Caco-2 (cell line): ENCODE results near the gene NRF1. TPM values are rescaled to one million over a fixed set of nuclear protein-coding genes. Genes with fewer than 3 reads are reported as not detected.

Experiments used
- BruUV-seq: library from RNA; stranded (reverse); fragments of 400-500 nt; replicated peaks from 2 replicates; lab custom pipeline; 2021; lab: Mats Ljungman, UMichigan
- CTCF ChIA-PET: fragments of 300-600 bp; sonication (Branson Sonifier 250); formaldehyde crosslinking; loops from one replicate; lab custom pipeline; 2022; ENCODE audit warnings: antibody characterized with exemption; lab: Charles Lee
- POLR2A ChIA-PET: fragments of 300-600 bp; sonication (Branson Sonifier 250); formaldehyde crosslinking; loops from one replicate; lab custom pipeline; 2022; ENCODE audit warnings: antibody characterized with exemption; lab: Charles Lee
- DNase-seq, 2 experiments: peaks; one replicate each; pipeline versions ENCODE4 v3.0.0 to v3.0.0-alpha.2; 2020 to 2022
- H3K27me3 ChIP-seq: replicated peaks from 2 replicates; pipeline ENCODE4 v1.6.0; 2011; ENCODE audit warnings: low read length; ENCODE audit not compliant: control insufficient read depth, insufficient read depth
- H3K36me3 ChIP-seq: 2 replicates; pipeline ENCODE4 v1.5.1; 2011; ENCODE audit warnings: low read length; ENCODE audit not compliant: control insufficient read depth, insufficient read depth
- H3K4me1 ChIP-seq: fragments of 250-450 bp; sonication (Bioruptor Pico); 2 replicates; pipeline ENCODE4 v1.5.1; 2020; ENCODE audit warnings: mild to moderate bottlenecking
- H3K4me3 ChIP-seq: 2 replicates; pipeline ENCODE4 v1.5.1; 2011; ENCODE audit warnings: low read depth, mild to moderate bottlenecking, control low read depth, low read length
- H3K9me3 ChIP-seq: fragments of 250-450 bp; sonication (Bioruptor Pico); 2 replicates; pipeline ENCODE4 v1.5.1; 2020; ENCODE audit warnings: mild to moderate bottlenecking, moderate library complexity
- H3K27ac Mint-ChIP-seq: one replicate; pipeline ENCODE4 v1.8.0; 2022; ENCODE audit warnings: mixed read lengths; ENCODE audit not compliant: unreplicated experiment
- H3K27me3 Mint-ChIP-seq: one replicate; pipeline ENCODE4 v1.8.0; 2022; ENCODE audit warnings: mixed read lengths; ENCODE audit not compliant: insufficient read depth, unreplicated experiment
- H3K36me3 Mint-ChIP-seq: one replicate; pipeline ENCODE4 v1.8.0; 2022; ENCODE audit warnings: mild to moderate bottlenecking, mixed read lengths; ENCODE audit not compliant: insufficient read depth, unreplicated experiment
- H3K4me1 Mint-ChIP-seq: one replicate; pipeline ENCODE4 v1.8.0; 2022; ENCODE audit warnings: low read depth, mixed read lengths; ENCODE audit not compliant: unreplicated experiment
- H3K4me3 Mint-ChIP-seq: one replicate; pipeline ENCODE4 v1.8.0; 2022; ENCODE audit warnings: mild to moderate bottlenecking, moderate library complexity, mixed read lengths; ENCODE audit not compliant: unreplicated experiment
- H3K9me3 Mint-ChIP-seq: one replicate; pipeline ENCODE4 v1.8.0; 2022; ENCODE audit warnings: mixed read lengths; ENCODE audit not compliant: unreplicated experiment
- CTCF ChIP-seq, 2 experiments: fragments of 200-600 bp in 1 of 2; IDR thresholded peaks; 1 replicate in 1 of 2; 2 replicates in 1 of 2; pipeline versions ENCODE4 v1.5.1 to v1.8.0; 2011 to 2022; ENCODE audit warnings: antibody characterized with exemption in 1 of 2, control low read depth in 1 of 2, inconsistent platforms in 1 of 2, low read depth in 1 of 2, low read length in 1 of 2, mild to moderate bottlenecking in 1 of 2, moderate library complexity in 1 of 2; ENCODE audit not compliant: insufficient read depth in 1 of 2, severe bottlenecking in 1 of 2, unreplicated experiment in 1 of 2
- intact Hi-C: fragments of 100-400 bp; cut with micrococcal nuclease; formaldehyde crosslinking; loops from one replicate; pipeline ENCODE4 v1.10.0; 2022; ENCODE audit not compliant: unreplicated experiment
- total RNA-seq: library from RNA; stranded (reverse); gene quantifications from 2 replicates; pipeline ENCODE4 v1.2.3, GENCODE V29; 2022

NRF1 gene
- total RNA-seq, 1 experiment from 2014 or later: 22.5 TPM

GRCh38 chr7:129757991-129758390 lies 146.5 kb downstream of the NRF1 start:
- no peak overlapping the region for H3K4me3 ChIP-seq
- no peaks in the 10 kb centered on the region for H3K9me3 ChIP-seq
- no peaks in the 10 kb centered on the region for H3K9me3 Mint-ChIP-seq
- intact Hi-C loops: no loop called here
- H3K36me3 Mint-ChIP-seq: peaks cover 8% of the 10 kb centered on the region
- no peaks in the 10 kb centered on the region for H3K4me1 ChIP-seq
- DNase-seq: no peak
- TF ChIP-seq CTCF (IDR thresholded peaks at IDR 0.05; ENCODE audit: insufficient read depth in 1 of 2, low read depth in 1 of 2, low read length in 1 of 2, severe bottlenecking in 1 of 2, unreplicated experiment in 1 of 2): no peak
- POLR2A ChIA-PET: no interaction called here
- H3K27me3 ChIP-seq: no peaks in the 10 kb centered on the region
- CTCF ChIA-PET: no interaction called here
- no TSS peak for BruUV-seq
- H3K27ac Mint-ChIP-seq: no peak overlapping the region
- H3K36me3 ChIP-seq: peaks cover 1% of the 10 kb centered on the region; the same call in 1 of the 2 replicates
- H3K4me3 Mint-ChIP-seq: no peak overlapping the region
- no peaks in the 10 kb centered on the region for H3K27me3 Mint-ChIP-seq
- H3K4me1 Mint-ChIP-seq: no peaks in the 10 kb centered on the region

DNA sequence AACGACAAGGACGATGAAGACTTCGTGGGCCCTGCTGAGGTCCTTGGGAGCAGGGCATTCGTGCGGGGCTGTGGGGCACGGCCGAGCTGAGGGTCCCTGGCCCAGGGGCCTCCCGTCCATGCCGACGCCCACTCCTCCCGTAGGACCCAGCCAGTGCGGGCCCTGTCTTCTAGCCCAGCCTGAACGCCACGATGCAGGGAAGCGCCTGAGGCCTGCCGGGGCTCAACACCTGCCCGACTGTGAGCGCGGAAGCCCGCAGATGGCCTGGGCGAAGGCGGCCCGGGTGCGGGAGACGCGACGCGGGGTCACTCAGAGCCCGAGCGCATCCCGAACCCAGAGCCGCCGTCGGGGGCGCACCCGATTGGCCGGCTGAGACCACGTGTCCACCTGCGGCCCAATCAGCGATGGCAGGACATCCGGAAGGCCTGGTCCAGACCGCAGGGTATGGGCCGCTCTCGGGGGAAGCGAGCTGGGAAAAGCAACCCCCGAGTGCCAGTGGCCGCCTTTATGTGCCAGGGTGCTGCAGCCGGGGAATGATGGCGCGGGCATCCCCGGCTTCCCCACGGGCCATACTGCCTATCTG lies 151.0 kb downstream of the NRF1 start:
- Histone ChIP-seq H3K36me3 (no peaks in the 10 kb centered on the region), H3K4me1 (no peaks in the 10 kb centered on the region), H3K4me3 (no peak overlapping the region), H3K9me3 (no peaks in the 10 kb centered on the region), H3K27me3 (no peaks in the 10 kb centered on the region)
- H3K4me3 Mint-ChIP-seq: no peak overlapping the region
- TF ChIP-seq CTCF (IDR thresholded peaks at IDR 0.05; ENCODE audit: insufficient read depth in 1 of 2, low read depth in 1 of 2, low read length in 1 of 2, severe bottlenecking in 1 of 2, unreplicated experiment in 1 of 2): no peak
- no peaks in the 10 kb centered on the region for H3K9me3 Mint-ChIP-seq
- peaks cover 12% of the 10 kb centered on the region for H3K36me3 Mint-ChIP-seq
- no peak overlapping the region for H3K27ac Mint-ChIP-seq
- CTCF ChIA-PET: no interaction called here
- H3K4me1 Mint-ChIP-seq: no peaks in the 10 kb centered on the region
- POLR2A ChIA-PET: no interaction called here
- DNase-seq: no peak
- no TSS peak for BruUV-seq
- intact Hi-C loops: no loop called here
- no peaks in the 10 kb centered on the region for H3K27me3 Mint-ChIP-seq

- no peak for TF ChIP-seq CTCF (IDR thresholded peaks at IDR 0.05; ENCODE audit: insufficient read depth in 1 of 2, low read depth in 1 of 2, low read length in 1 of 2, severe bottlenecking in 1 of 2, unreplicated experiment in 1 of 2)
- H3K27me3 ChIP-seq: no peaks in the 10 kb centered on the region
- intact Hi-C loops: no loop called here
- no peak overlapping the region for H3K4me3 ChIP-seq
- Mint-ChIP-seq H3K36me3 (peaks cover 19% of the 10 kb centered on the region), H3K4me1 (no peaks in the 10 kb centered on the region), H3K27ac (no peak overlapping the region), H3K4me3 (no peak overlapping the region), H3K27me3 (no peaks in the 10 kb centered on the region), H3K9me3 (no peaks in the 10 kb centered on the region)
- no peaks in the 10 kb centered on the region for H3K9me3 ChIP-seq
- no peaks in the 10 kb centered on the region for H3K4me1 ChIP-seq
- no peak for DNase-seq
- ChIA-PET POLR2A (no interaction called here), CTCF (no interaction called here)
- no peaks in the 10 kb centered on the region for H3K36me3 ChIP-seq
- no TSS peak for BruUV-seq
These were observed 152.9 kb downstream of the NRF1 start for GRCh38 chr7:129764247-129765084.
